NCI-H1436 (cell line): Measurements from ENCODE around the gene ATIC.
"Not testable (repeated sequence)": the region's sequence is repeated elsewhere in the genome, so short reads cannot be mapped to it uniquely, and the experiment has no call there.

Experiments used
- DNase-seq: peaks from one replicate; lab custom pipeline; 2025; lab: John Stamatoyannopoulos, UW

The ATIC gene

GRCh38 chr2:215311625-215312396, at the start of gene ATIC:
Gene ATIC (plus strand): TSS chr2:215312059. CDS start chr2:215312143, 84 bp downstream.
- DNase-seq: peak; percentile 92

GRCh38 chr2:215262303-215262702, 49.6 kb upstream of the ATIC start:
- no peak for DNase-seq

- DNase-seq: no peak
Measured at GRCh38 chr2:215262741-215263362, 49.0 kb upstream of the ATIC start.

- DNase-seq: no peak
Measured at GRCh38 chr2:215264374-215264773, 47.5 kb upstream of the ATIC start.

GRCh38 chr2:215269397-215270117, 42.3 kb upstream of the ATIC start:
- DNase-seq: peak; percentile 64

GRCh38 chr2:215270118-215270451, 41.8 kb upstream of the ATIC start:
- DNase-seq: no peak

GRCh38 chr2:215271446-215271845, 40.4 kb upstream of the ATIC start:
- DNase-seq: no peak

- DNase-seq: no peak
Measured at GRCh38 chr2:215272918-215273317, 38.9 kb upstream of the ATIC start.

- DNase-seq: no peak
Measured at GRCh38 chr2:215274829-215275228, 37.0 kb upstream of the ATIC start.

GRCh38 chr2:215275824-215276223, 36.0 kb upstream of the ATIC start:
- DNase-seq: no peak

GRCh38 chr2:215277944-215278343, 33.9 kb upstream of the ATIC start:
- no peak for DNase-seq

- no peak for DNase-seq
Measured at GRCh38 chr2:215280326-215280725, 31.5 kb upstream of the ATIC start.

- no peak for DNase-seq
Measured at GRCh38 chr2:215283221-215283620, 28.6 kb upstream of the ATIC start.

GRCh38 chr2:215286309-215286708, 25.6 kb upstream of the ATIC start:
- DNase-seq: no peak

GRCh38 chr2:215288112-215288815, 23.6 kb upstream of the ATIC start:
- DNase-seq: no peak

- no peak for DNase-seq
Measured at GRCh38 chr2:215290980-215291599, 20.8 kb upstream of the ATIC start.

- DNase-seq: no peak
Measured at GRCh38 chr2:215293879-215294278, 18.0 kb upstream of the ATIC start.

- DNase-seq: no peak
Measured at GRCh38 chr2:215299337-215299859, 12.5 kb upstream of the ATIC start.

- DNase-seq: no peak
Measured at GRCh38 chr2:215301994-215302393, 9.9 kb upstream of the ATIC start.

- DNase-seq: not testable (repeated sequence)
Measured at GRCh38 chr2:215311259-215311624, 617 bp upstream of the ATIC start.

- DNase-seq: no peak
Measured at GRCh38 chr2:215313255-215313613, 1.4 kb downstream of the ATIC start.

GRCh38 chr2:215314896-215315295, 3.0 kb downstream of the ATIC start:
- DNase-seq: no peak
